GM12892 (cell line): ENCODE data around the gene SULF2.

Source experiments
- POLR2A ChIP-seq: IDR thresholded peaks from 2 replicates; pipeline ENCODE4 v1.6.1; 2011; ENCODE audit warnings: low read depth, low read length, control low read depth
- POLR2AphosphoS5 ChIP-seq: IDR thresholded peaks from 2 replicates; pipeline ENCODE4 v1.6.1; 2011; ENCODE audit warnings: low read depth, low read length, control low read depth

DNA sequence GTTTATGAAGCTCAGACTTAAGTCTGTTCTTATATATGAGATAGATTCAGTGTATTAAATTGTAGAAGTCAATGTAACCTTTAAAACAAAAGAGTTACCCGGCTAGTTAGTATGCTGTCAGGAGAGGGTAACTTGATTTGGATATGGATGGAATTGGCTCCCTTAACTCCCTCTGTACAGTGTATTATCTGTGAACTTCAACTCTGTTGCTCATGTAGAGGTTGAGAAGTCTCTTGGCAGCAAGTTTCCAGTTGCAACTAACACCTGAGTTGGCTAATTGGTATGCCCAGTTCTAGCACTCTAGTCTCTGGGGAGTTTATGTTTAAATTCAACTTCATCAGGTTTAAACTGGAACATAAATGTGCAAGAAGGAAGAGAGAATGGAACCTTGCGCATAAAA, 172.6 kb downstream of the SULF2 start:
- no peak for TF ChIP-seq POLR2A
- TF ChIP-seq POLR2AphosphoS5 = no peak
